Measurements from ENCODE around the gene C1QTNF1.

C1QTNF1 gene

GRCh38 chr17:79023886-79024771, at the start of gene C1QTNF1:
C1QTNF1 (plus strand) TSS chr17:79024169; CDS start chr17:79043969, 19,800 bp downstream.
- no peak for DNase-seq (ENCODE audit: extremely low read depth in 1 of 2, low read depth in 1 of 2)

- DNase-seq (ENCODE audit: extremely low read depth in 1 of 2, low read depth in 1 of 2): no peak
Observed at GRCh38 chr17:78974635-78975591, 49.1 kb upstream of the C1QTNF1 start.

GRCh38 chr17:78976907-78977680, 46.9 kb upstream of the C1QTNF1 start:
- DNase-seq (ENCODE audit: extremely low read depth in 1 of 2, low read depth in 1 of 2): no peak

- no peak for DNase-seq (ENCODE audit: extremely low read depth in 1 of 2, low read depth in 1 of 2)
Observed at GRCh38 chr17:78977681-78977943, 46.4 kb upstream of the C1QTNF1 start.

DNA sequence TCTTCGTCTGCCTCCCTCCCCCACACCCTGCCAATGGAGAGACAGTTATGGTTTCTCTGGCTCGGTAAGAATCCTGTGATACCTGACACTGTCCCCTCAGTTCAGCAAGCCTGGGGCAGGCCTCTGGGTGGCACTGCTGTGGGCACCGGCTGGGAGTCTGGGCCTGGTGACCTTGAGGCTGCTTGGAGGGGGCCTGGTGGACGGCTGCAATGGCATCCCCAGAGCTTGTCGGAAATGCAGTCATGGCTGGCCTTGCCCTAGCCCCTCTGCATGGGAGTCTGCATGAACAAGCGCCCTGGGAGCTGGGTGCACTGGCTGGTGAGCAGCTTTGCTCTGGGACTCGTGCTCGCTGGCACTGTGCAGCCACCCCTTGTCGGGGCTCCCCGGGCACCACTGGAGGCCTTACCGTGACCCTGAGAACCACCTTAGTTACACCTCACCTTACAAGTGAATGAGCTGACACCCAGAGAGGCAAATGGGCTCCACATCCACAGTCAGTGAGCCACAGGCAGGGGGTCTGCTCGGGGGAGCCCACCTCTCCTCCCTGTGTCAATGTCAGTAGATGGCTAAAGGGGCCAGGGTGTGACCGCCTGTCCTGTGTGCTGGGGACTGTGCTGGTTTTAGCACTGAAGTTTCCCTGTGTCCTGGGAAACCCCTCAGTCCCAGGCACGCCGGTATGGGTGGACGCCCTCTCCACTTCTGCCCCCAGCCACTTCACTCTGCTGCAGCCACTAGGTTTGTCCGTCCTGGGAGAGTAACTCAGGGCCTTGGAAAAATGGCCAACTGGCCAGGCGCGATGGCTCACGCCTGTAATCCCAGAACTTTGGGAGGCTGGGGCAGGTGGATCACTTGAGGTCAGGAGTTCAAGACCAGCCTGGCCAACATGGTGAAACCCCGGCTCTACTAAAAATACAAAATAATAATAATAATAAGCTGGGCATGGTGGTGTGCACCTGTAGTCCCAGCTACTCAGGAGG, 45.7 kb upstream of the C1QTNF1 start:
- DNase-seq (ENCODE audit: extremely low read depth in 1 of 2, low read depth in 1 of 2): no peak

- DNase-seq (ENCODE audit: extremely low read depth in 1 of 2, low read depth in 1 of 2): no peak
Observed at GRCh38 chr17:78979780-78980623, 44.0 kb upstream of the C1QTNF1 start, which contains the start of gene LGALS3BP. LGALS3BP (minus strand) TSS chr17:78979923; CDS start chr17:78977191, 2,732 bp downstream.

DNA sequence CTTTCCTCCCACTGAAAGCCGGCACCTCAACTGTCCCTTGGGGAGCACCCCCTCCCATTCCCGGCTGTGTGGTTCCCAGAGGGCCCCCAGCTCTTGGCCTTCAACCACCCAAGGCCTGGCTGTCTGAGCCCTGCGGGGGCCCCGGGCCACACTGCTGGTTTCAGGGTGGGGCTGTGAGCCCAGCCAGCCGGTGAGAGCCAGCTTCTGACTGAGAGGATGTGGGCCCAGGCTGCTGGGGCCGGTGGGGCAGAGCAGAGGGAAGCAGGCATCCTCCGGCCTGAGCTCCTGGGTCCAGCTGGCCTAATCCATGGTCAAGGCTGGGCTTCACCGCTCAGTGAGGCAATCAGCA, 43.4 kb upstream of the C1QTNF1 start:
- no peak for DNase-seq (ENCODE audit: extremely low read depth in 1 of 2, low read depth in 1 of 2)

DNA sequence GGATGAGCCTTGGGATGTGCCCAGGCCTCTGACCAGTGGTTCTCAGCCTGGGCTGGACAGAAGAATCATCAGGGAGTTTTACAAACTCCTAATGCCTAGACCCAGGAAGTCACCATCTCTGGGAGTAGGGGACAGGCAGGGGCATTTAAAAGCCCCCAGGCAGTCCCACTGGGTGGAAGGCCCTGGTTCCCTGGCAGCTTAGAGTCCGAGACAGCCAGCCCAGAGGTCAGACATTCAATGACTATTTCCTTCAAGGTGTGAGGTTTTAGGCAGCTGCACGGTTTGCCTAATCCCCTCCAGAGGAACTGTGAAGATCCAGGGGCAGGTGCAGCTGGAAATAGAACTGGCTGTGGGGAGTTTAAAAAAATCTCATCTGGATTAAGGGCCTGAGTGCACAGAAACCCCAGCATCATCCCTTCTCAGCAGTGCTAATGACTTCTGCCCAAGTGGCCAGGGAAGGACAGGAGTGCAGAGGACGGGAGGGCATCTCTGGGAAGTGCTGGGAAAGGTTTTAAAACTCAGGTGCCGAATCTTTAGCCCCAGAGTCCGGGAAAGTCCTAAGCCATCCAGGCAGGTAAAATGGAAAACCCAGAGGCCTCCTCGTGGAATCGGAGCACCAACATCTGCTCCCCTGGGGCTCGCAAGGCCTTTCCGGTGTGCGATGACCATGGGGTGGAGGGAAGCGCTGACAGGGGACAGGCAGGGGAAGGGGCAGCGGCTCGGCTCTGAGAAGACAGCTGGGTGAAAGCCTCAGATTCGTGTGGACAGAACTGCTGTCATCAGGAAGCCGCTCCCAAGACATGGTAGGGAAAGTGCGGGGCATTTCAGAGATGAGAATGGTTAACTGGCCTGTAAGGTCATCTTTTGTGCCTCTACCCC, 42.7 kb upstream of the C1QTNF1 start:
- DNase-seq (ENCODE audit: extremely low read depth in 1 of 2, low read depth in 1 of 2): no peak

- no peak for DNase-seq (ENCODE audit: extremely low read depth in 1 of 2, low read depth in 1 of 2)
Observed at GRCh38 chr17:78985395-78985794, 38.6 kb upstream of the C1QTNF1 start.

GRCh38 chr17:78986048-78986648, 37.8 kb upstream of the C1QTNF1 start:
- DNase-seq (ENCODE audit: extremely low read depth in 1 of 2, low read depth in 1 of 2): no peak

DNA sequence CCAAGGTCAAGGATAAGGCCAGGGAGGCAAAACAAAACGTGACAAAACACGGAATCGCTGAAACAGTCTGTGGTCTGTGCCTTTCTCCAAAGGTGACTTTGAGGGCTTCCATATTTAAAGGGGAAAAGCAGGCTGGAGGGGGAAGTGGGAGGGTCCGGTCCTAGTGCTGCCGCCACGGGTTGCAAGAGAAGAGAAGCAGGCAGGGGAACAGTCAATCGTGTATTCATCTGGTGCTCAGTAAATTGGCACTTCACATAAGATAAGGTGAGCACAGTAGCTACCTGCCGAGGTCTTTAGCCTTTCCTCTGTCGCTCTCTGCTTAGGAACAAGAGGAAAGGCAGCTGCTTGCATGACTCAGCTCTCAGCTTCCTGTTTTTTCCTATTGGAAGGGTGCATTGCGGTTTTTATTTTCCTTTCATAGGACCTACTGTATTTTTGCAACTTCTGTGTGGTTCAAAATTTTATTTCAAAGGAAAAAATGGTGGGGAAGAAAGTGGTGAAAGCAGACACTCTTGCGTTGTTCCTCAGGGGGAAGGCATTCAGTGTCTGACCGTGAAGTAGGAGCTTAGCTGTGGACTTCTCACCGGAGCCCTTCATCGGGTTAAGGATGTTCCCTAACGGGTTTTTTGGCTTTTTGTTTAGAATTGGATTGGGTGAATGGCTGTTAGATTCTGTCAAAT, 37.2 kb upstream of the C1QTNF1 start:
- DNase-seq (ENCODE audit: extremely low read depth in 1 of 2, low read depth in 1 of 2): no peak

GRCh38 chr17:78988152-78988551, 35.8 kb upstream of the C1QTNF1 start:
- no peak for DNase-seq (ENCODE audit: extremely low read depth in 1 of 2, low read depth in 1 of 2)

DNA sequence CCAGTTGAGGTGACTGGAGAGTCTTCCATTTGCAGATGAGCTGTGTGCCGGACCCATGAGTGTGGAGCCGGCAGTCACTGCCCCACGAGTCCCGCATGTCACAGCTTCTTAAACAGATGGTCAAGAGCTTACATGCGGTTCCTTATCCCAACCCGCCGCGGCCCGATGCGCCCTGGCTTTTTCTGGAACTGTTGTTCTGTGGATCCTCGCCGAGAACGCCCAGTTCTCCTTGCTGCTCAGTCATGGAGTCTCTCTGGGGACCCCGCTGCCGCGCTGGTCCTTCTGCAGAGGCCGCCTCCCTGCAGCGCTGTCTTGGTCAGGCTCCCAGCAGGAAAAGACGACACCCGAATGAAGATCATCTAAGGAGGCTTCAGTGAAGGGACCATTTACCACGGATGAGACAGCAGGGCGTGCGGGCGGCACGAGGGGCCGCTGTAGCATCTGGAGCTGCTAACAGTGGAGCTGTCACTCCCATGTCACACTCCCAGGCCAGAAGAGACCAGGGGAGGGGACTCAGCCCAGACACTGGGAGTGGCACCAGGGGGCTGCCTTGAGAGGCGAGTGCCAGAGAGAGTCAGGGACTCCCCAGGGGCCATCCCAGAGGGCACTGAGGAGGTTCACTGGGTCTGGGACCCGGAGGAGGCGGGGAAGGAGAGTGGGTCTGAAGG, 33.5 kb upstream of the C1QTNF1 start:
- DNase-seq (ENCODE audit: extremely low read depth in 1 of 2, low read depth in 1 of 2): no peak

- no peak for DNase-seq (ENCODE audit: extremely low read depth in 1 of 2, low read depth in 1 of 2)
Observed at GRCh38 chr17:78991017-78991738, 32.8 kb upstream of the C1QTNF1 start.

DNA sequence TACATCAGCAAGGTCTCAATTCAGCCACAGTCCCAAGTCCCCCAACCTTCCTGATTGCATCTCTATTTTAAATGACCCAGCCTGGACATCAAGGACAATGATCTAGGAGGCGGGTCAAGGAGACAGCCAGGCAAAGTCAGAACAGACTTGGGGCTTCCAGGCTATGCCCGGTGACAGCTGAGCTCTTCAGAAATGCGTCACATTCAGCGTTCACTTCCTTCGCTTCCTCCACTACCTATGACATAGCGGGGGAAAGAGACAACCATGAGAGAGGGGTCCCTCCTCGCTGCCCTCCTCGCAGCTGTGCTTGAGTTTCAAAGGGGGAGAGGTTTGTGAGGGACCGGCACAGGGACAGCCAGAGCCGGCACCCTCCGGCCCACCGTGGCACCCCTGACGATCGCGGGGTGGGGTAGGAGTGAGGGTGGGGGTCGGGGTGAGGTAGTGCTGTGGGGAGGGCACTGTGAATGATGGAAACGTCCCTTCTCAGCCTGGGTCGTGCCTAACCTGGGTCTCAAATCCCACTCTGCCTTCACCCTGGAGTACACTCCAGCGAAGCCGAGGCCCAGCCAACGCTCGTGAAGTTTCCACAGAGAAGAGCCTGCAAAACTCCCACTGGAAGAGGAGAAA, 31.9 kb upstream of the C1QTNF1 start:
- DNase-seq (ENCODE audit: extremely low read depth in 1 of 2, low read depth in 1 of 2): no peak
